LNCaP clone FGC (cell line): ENCODE results near the gene IP6K3.
A peak's percentile ranks its signal among the peaks of the same experiment; 100 is the strongest.

Experiments used
- DNase-seq: peaks from one replicate; pipeline ENCODE4 v3.0.0-alpha.2; 2011; ENCODE audit warnings: low read depth
- H3K4me3 ChIP-seq: 2 replicates; pipeline ENCODE4 v1.5.1; 2011; ENCODE audit warnings: mild to moderate bottlenecking, low read depth, low read length, control low read depth
- TF ChIP-seq, protein P1 (sequence below): IDR thresholded peaks from 2 replicates; pipeline ENCODE4 v1.5.1; 2012; ENCODE audit warnings: mild to moderate bottlenecking; ENCODE audit not compliant: control insufficient read depth, insufficient read depth; ENCODE audit errors: extremely low read depth

IP6K3 gene

DNA sequence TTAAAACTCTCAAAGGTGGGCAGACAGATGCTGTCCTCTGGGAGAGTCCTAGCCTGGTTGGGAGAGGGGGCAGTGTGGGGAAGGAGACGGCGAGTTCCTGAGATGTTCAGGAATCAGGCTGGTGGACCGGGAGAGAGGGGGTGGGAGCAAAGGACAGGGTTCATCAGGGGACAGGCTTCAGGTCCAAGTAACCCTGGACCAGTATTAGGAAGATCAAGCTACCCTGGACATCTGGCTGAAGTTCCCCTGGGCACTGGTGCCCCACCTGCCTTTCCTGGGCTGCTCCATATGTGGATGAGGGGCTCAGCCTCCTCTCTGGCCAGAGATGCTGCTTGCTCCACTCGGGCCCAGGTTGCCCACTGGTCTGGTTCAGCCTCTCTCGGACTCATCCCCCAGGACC lies 1.1 kb upstream of the IP6K3 start:
- no peak for DNase-seq
- no peak overlapping the region for H3K4me3 ChIP-seq
- TF ChIP-seq, protein P1, sequence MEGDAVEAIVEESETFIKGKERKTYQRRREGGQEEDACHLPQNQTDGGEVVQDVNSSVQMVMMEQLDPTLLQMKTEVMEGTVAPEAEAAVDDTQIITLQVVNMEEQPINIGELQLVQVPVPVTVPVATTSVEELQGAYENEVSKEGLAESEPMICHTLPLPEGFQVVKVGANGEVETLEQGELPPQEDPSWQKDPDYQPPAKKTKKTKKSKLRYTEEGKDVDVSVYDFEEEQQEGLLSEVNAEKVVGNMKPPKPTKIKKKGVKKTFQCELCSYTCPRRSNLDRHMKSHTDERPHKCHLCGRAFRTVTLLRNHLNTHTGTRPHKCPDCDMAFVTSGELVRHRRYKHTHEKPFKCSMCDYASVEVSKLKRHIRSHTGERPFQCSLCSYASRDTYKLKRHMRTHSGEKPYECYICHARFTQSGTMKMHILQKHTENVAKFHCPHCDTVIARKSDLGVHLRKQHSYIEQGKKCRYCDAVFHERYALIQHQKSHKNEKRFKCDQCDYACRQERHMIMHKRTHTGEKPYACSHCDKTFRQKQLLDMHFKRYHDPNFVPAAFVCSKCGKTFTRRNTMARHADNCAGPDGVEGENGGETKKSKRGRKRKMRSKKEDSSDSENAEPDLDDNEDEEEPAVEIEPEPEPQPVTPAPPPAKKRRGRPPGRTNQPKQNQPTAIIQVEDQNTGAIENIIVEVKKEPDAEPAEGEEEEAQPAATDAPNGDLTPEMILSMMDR = no peak

DNA sequence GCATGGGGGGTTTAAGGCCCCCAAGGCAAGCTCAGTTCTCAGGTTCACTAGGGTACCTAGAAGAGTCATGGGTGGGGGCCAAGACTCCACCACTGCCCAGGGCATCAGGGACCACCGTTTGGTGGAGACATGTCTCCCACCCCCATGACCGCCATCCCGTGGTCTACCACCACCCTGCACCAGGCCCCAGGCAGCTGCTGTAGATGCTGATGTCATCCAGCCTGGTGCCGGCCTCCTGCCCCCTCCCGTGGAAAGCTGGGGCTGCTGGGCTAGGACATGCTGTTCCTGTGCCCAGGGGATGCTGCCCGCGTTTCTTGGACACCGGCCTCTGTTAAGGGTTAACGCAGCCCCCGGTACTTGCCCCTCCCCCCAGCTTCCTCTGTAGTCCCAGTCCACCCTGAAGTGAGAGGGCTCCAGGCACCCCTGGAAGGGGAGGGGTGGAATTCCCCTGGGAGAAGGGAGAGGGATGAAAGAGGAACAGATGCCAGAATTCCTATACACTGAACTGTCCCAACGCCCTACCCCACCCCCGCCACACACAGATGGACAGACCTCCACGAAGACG lies 587 bp downstream of the IP6K3 start:
- DNase-seq = no peak
- TF ChIP-seq, protein P1 = no peak
- no peak overlapping the region for H3K4me3 ChIP-seq

DNA sequence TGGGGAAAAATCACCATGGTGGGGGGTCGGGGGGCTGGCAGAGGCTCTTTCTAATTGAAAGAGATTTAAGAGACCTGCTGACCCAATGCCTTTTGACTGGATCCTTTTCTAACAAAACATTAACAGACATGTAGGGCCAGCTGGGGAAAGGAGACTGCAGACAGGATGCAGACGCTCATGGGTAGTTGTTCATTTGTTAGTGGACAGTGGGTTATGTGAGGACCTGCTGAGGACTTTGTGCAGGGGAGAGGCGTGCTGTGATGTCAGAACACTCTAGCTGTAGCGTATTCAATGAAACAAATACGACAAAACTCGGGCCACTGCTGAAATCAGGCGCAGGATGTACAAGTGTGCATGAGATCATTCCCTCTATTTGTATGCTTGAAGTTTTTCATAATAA lies 1.2 kb downstream of the IP6K3 start:
- no peak for DNase-seq
- no peak overlapping the region for H3K4me3 ChIP-seq
- TF ChIP-seq, protein P1 = no peak

DNA sequence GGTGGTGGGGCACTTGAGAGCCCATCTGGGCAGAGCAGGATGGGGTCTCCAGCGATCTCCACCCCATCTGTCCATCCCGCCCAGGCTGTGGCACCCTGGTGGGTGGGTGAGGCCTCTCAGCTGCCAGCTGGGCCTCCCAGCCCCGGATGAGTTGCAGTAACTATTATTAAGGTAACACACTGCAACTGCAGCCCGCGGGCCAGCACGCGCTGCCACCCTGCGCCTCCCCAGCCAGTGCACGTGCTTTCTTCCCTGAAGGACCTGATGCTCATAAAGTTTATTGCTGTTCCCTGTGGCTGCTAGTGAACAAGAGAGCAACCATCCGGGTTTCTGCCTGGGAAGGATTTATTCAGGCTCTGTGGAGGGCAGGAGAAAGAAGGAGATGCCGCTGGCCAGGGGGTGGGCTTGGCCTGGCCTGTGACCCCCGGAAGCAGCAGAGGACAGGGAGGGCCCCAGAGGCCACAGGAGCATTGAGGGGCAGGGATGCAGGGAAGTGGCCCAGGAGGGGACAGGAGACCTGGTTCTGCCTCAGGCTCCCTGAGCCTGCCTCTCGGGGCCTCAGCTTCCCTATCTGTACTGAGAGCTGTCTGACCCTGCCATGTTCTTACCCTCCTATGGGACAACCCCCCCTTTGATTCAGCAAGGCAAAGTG lies 1.7 kb downstream of the IP6K3 start:
- no peak for DNase-seq
- H3K4me3 ChIP-seq = no peak overlapping the region
- TF ChIP-seq, protein P1 = no peak

DNA sequence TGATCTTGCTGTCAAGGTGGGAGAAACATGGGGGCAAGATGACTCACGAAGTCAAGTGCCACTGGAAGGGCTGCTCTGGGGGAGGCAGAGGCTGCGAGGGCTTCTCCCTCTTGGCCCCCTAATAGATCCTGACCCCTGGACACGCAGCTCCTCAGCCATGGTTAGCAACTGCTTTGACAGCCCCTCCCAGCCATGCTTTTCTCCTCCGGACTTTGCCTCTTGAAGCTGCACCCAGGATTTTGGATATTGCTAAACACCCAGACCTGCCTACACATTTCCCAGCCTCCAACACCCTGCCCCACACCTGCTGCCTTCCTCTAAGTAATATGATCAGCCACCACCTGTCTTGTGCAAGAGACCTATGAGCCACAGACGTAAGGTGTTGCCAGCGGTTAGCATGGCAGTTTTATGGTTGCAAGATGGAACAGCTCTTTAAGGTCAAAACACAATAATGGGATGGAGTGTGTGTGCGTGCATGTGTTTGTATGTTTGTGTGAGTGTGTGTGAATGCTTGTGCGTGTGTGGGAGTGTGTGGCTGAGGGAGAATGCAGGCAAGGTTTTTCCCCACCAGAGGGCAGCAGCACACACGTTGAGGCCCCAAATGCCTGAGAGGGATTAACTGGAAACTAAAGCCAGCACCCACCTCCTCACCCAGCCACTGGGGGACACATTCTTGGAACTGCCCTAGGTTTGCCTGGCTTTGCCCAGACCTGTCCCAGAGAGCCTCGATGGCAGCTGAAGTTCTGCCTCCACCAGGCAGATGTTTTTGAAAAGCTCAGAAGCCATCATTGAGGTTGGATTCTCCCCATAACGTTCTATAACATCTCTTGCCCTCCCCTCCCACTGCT lies 2.5 kb downstream of the IP6K3 start:
- TF ChIP-seq, protein P1 = peak; percentile 90
- H3K4me3 ChIP-seq = no peak overlapping the region
- DNase-seq = no peak

DNA sequence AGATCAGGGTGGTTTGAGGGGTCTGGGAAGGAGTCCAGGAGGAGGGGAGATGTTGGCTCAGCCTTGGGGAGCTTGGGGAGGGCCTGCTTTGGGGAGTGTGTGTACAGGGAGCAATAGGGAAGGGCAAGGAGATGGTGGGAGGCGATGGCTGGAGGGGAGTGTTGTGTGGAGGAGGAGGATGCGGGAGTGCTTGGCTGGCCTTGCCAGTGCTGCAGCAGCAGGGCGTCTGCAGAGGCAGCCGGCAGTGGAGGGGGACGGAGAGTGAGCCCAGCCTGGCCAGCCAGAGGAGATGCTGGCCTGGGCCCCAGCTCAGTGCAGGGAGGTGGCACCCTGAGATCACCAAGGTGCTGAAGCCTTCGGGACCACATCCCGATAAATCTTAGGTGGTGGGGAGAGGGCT lies 3.9 kb downstream of the IP6K3 start:
- TF ChIP-seq, protein P1 = no peak
- DNase-seq = no peak
- H3K4me3 ChIP-seq = no peak overlapping the region
